Ishikawa (cell line): ENCODE results near the gene ADAMTS15.

Source experiments
- CEBPB ChIP-seq: IDR thresholded peaks from 2 replicates; pipeline ENCODE4 v1.6.1; 2012
- FOXM1 ChIP-seq: IDR thresholded peaks from 2 replicates; pipeline ENCODE4 v1.6.1; 2012; ENCODE audit warnings: low read depth, borderline replicate concordance

DNA sequence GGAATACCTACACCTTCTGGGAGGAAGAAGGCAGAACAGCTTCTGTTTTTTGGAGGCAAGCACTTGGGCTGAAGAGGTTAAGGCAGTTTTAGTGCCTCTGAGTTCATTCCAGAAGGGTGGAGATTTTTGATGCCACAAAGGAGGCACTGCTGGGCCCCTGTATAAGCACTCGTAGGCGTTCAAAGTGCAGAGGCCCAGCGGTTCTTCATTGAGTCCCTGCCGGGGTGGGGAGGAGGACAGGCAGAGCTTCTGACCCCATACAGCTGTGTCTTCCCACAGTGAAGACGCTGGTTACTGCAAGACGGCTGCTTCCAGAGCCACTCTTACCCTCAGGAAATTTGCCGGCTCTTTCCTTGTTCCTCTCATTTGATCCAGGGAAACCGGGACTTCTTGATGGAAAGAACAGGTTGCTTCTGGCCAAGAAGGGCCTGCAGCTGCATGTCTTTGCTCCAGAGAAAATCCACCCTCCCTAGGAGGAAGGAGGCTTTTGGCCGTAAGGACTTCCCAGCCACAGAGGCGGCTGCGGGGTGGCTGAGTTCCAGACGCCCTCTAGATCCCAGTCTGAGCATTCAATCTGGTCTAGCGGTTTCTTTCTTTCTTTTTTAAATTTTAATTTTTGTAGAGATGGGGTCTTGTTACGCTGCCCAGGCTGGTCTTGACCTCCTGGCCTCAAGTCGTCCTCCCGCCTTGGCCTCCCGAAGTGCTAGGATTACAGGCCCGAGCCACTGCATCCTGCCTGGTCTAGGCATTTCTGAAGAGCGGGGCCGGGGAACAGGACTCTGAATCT lies 9.4 kb downstream of the ADAMTS15 start:
- TF ChIP-seq FOXM1 (no peak), CEBPB (no peak)
